22Rv1 (cell line): ENCODE results near the gene KCNAB1.

ENCODE experiments used
- CTCF ChIP-seq: fragments of 450-650 bp; IDR thresholded peaks from 2 replicates; pipeline ENCODE4 v1.5.1; 2017; ENCODE audit warnings: mild to moderate bottlenecking
- ZFX ChIP-seq: fragments of 450-650 bp; IDR thresholded peaks from 2 replicates; pipeline ENCODE4 v1.6.1; 2017; ENCODE audit warnings: antibody characterized with exemption, borderline replicate concordance

- no peak for TF ChIP-seq CTCF
- TF ChIP-seq ZFX = no peak
Observed at GRCh38 chr3:156389449-156389950, 269.1 kb downstream of the KCNAB1 start.
